GM21576 (cell line): ENCODE measurements around the gene RBM27.
"Not testable (repeated sequence)": the region's sequence is repeated elsewhere in the genome, so short reads cannot be mapped to it uniquely, and the experiment has no call there.

Source experiments
- ATAC-seq: cut with Tn5 transposase; IDR thresholded peaks from one replicate; pipeline ENCODE4 v1.9.1; 2021; ENCODE audit warnings: mild to moderate bottlenecking, moderate library complexity; ENCODE audit not compliant: unreplicated experiment

RBM27 gene, protein sequence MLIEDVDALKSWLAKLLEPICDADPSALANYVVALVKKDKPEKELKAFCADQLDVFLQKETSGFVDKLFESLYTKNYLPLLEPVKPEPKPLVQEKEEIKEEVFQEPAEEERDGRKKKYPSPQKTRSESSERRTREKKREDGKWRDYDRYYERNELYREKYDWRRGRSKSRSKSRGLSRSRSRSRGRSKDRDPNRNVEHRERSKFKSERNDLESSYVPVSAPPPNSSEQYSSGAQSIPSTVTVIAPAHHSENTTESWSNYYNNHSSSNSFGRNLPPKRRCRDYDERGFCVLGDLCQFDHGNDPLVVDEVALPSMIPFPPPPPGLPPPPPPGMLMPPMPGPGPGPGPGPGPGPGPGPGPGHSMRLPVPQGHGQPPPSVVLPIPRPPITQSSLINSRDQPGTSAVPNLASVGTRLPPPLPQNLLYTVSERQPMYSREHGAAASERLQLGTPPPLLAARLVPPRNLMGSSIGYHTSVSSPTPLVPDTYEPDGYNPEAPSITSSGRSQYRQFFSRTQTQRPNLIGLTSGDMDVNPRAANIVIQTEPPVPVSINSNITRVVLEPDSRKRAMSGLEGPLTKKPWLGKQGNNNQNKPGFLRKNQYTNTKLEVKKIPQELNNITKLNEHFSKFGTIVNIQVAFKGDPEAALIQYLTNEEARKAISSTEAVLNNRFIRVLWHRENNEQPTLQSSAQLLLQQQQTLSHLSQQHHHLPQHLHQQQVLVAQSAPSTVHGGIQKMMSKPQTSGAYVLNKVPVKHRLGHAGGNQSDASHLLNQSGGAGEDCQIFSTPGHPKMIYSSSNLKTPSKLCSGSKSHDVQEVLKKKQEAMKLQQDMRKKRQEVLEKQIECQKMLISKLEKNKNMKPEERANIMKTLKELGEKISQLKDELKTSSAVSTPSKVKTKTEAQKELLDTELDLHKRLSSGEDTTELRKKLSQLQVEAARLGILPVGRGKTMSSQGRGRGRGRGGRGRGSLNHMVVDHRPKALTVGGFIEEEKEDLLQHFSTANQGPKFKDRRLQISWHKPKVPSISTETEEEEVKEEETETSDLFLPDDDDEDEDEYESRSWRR

GRCh38 chr5:146203011-146203871 lies at the start of gene RBM27:
RBM27 (plus strand) TSS chr5:146203605; CDS start chr5:146203766, 161 bp downstream.
- ATAC-seq: peak; percentile 100

- no peak for ATAC-seq
Measured at GRCh38 chr5:146158255-146158654, 45.1 kb upstream of the RBM27 start.

DNA sequence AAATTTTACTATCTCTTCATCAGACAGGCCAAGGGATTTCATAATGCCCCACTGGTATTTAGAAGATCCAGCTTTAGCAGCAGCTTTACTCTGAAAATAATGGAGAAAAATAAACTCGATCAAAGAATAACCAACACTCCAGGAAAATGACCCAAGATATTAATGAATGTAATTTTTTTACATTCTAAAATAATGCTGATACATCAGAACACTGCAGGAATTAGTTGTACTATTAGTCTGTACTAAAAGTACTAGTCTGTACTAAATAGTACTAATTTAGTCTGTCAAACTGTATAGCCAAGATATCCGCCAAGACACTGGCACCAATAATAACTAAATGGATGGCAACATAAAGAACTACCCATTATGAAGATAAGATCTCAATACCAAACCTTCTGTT lies 39.0 kb upstream of the RBM27 start:
- ATAC-seq: no peak

DNA sequence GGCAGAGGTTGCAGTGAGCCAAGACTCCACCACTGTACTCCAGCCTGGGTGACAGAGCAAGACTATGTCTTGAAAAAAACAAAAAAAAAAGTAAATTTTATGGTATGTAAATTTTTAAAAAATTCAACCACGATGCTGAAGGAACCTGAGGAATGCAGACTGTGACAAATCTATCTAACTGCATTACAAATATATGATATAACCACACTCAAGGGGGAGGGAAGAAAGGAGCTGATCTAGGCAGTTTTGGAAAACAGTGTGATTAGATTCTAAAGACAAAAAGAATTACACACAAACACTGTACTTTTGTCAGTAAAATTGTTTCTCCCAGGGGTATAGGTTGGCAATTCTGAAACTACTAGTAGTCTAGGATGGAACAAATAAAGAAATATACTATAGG lies 37.9 kb upstream of the RBM27 start:
- no peak for ATAC-seq

GRCh38 chr5:146165903-146166302 lies 37.5 kb upstream of the RBM27 start:
- ATAC-seq: no peak

GRCh38 chr5:146169076-146169475 lies 34.3 kb upstream of the RBM27 start:
- ATAC-seq: no peak

DNA sequence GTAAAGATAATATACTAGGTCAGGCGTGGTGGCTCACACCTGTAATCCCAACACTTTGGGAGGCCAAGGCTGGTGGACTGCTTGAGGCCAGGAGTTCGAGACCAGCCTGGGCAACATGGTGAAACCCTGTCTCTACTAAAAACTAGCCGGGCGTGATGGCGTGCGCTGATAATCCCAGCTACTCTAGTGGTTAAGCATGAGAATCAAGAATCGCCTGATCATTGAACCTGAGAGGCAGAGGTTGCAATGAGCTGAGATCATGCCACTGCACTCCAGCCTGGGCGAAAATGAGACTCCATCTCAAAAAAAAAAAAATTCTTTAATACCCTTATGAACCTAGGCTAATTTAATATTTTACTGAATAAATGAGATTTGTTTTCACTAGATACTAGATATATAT lies 30.4 kb upstream of the RBM27 start:
- peak; percentile 80 for ATAC-seq

DNA sequence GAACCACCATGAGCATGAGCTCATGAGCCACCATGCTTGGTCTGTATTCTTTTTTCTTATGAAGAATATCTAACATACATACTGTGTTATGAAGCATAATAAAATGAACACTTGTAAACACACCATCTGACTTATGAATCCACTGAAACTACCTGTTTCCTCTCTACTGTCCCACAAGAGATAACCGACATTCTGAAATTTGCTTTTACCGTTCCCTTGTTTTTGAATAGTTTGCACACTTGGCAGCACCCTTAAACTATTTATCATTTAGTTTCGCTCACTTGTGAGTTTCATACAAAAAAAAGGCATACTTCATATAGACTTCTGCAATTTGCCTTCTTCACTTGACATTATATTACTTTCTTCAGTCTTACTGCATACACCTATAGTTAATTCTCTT lies 29.8 kb upstream of the RBM27 start:
- ATAC-seq: peak; percentile 93

GRCh38 chr5:146176805-146177204 lies 26.6 kb upstream of the RBM27 start:
- ATAC-seq: no peak

DNA sequence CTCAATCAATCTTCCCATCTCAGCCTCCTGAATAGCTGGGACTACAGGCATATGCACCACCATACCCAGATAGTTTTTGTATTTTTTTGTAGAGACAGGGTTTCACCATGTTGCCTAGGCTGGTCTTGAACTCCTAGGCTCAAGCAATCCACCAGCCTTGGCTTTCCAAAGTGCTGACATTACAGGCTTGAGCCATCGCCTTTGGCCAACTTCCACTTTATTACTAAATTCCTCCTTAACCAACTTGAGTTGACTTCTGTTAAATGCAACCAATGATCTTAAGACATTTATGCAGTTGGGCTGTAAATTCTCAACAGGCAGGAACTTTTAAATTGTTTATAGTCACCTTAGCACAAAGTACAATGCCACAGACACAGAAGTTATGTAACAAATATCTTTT lies 23.7 kb upstream of the RBM27 start:
- ATAC-seq: no peak

- not testable (repeated sequence) for ATAC-seq
Measured at GRCh38 chr5:146183403-146183802, 20.0 kb upstream of the RBM27 start.

- ATAC-seq: no peak
Measured at GRCh38 chr5:146185161-146185560, 18.2 kb upstream of the RBM27 start.

DNA sequence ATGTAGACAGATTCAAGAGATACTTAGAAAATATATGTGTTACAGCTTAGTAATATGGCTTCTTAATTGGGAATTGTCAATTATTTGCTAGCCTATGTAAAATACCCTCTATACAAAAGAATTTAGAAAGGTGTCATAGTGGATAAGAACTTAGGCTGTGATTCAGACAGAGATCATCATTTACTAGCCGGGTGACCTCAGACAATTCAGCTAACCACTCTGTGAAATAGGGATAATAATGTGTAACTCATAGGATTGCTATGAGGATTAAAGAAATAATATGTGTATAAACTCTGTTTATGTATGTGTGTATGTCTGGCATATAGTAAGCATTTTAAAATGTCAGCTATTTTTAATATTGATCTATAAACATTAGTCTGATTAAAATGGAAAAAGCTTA lies 15.0 kb upstream of the RBM27 start:
- no peak for ATAC-seq

GRCh38 chr5:146192571-146193043 lies 10.8 kb upstream of the RBM27 start:
- ATAC-seq: no peak

DNA sequence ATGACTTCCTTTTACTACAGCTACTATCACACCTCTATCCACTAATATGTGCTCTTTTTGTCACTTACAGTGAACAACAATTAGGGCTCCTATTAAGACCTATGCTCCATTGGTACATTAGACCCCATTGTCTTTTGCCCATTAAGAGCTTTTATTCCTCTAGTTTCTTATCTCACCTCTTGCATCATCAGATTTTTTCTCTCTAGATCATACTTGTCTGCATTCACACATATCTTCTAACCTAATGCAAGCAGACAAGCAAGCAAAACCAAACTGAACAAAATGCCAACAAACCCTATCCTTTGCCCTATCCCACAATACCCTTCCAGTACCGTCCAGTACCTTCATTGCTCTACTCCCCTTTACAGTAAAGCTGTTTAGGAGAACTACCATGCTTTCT lies 10.1 kb upstream of the RBM27 start:
- no peak for ATAC-seq

- ATAC-seq: not testable (repeated sequence)
Measured at GRCh38 chr5:146194997-146195396, 8.4 kb upstream of the RBM27 start.

GRCh38 chr5:146196459-146197048 lies 6.9 kb upstream of the RBM27 start:
- ATAC-seq: no peak

DNA sequence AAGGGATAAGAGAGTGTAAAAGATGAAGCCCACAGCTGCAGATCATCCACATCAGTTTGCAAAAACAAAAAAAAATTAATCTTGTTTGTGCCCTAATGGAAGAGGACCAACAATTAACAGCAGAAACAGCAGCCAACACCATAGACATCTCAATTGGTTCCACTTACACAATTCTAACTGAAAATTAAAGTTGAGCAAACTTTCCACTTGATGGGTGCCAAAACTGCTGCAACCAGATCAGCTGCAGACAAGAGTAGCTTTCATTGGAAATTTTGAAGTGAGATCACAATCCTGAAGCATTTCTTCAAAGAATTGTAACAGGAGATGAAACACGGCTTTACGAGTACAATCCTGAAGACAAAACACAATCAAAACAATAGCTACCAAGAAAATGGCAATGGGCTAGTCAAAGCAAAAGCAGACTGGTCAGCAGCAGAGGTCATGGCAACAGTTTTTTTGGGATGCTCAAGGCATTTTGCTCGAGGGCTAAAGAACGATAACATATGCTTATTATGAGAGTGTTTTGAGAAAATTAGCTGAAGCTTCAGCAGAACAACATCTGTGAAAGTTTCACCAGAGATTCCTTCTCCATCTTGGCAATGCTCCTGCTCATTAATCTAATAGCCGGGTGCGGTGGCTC lies 4.1 kb upstream of the RBM27 start:
- no peak for ATAC-seq

DNA sequence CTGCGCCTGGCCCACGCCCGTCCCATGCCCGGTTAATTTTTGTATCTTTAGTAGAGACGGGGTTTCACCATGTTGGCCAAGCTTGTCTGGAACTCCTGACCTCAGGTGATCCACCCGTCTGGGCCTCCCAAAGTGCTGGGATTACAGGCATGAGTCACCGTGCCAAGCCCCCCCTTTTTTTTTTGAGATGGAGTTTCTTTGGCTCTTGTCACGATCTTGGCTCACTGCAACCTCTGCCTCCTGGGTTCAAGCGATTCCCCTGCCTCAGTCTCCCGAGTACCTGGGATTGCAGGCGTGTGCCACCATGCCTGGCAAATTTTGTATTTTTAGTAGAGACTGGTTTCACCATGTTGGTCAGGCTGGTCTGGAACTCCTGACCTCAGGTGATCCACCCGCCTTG lies 1.6 kb upstream of the RBM27 start:
- ATAC-seq: not testable (repeated sequence)

GRCh38 chr5:146203872-146204192 lies 427 bp downstream of the RBM27 start:
- no peak for ATAC-seq
